ENCODE results near the gene TBCC.

DNA sequence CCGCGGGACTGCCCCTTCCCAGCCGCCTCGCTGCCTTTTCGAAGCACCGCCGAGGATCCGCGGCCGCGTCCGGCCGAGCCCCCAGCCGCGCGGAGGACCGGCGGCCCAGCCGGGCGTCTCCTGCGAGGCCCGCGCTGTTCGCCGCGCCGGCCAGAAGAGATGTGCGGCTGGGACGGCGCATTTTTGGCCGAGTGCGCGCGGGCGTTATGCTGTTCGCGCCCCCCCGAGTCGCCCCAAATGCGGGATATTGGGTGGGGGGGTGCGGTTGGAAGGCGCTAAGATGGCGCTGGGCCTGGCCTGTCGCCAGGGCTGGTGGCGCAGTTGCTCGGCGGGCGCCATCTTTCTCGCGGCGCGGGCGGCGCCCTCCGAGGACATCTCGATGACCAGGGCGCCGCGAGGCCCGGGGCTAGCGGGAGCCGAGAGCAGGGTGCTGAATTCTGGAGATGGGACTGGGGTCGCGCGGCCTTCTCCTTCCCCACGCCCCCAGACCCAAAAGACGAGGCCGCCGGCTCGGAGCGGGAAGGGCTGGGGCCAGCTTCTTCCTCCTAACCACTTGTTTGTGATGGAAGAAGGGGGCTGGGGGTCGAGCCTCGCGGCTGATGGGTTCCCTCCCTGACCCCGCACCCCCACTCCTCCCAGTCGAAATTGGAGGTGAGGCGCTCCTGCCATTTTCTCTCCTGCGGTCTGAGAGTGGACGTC, 37.4 kb upstream of the TBCC start:
- TF ChIP-seq CTCF (IDR thresholded peaks at IDR 0.05) (no peak), POLR2A (IDR thresholded peaks at IDR 0.05) (peak in 1 of 2 donors; percentile 8)

Data from uterus (tissue), 2 donors.